Measurements from ENCODE around the gene TXNDC12. TPM values are rescaled to one million over a fixed set of nuclear protein-coding genes. Genes with fewer than 3 reads are reported as not detected.

Gene TXNDC12
- total RNA-seq, 5 donors from 2014 or later (not counting 1 experiment from before 2014, with no cell fraction given), result 26.1 to 44.8 (median 40.3) TPM

DNA sequence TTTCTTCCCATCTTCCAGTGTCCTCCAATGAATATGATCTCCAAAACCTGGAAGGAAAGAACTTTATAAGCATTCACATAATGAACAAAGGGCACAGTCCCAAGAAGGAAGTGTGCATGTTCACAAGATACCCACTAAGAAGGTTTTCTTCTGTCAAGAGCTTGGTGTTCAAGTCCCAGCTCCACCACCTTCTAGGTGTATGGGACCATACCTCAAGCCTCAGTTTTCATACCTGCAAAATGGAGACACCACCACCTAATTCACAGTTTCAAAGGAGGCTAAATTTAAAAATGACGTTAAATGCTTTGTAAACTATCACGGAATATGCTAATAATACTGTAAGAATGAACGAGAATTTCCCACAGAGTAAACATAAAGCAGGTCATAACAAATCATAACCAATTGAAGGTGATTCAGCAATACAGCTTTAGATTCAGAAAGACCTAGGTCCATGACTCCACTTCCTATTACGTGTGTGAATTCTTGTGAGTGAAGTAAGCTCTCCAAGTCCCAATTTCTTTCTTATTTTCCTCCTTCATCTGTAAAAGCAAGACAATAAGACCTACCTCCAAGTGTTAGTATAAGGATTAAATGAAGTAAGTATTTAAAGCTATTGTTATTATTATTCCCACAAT is 13.3 kb downstream of the TXNDC12 start:
- WGBS (ENCODE audit: insufficient coverage), result no CpG with 5 or more reads among the region's 4 CpGs
- ATAC-seq (replicated peaks in 1 of 4) (no peak), DNase-seq (no peak)
- ChIA-PET CTCF (interaction anchor here in 1 of 2 donors (0.6 kb wide), 2 partner anchors 28 to 1918 kb away, joined by 3 to 4 read pairs; no protein-coding TSS in a partner anchor), POLR2A (interaction anchor here in 1 of 2 donors (0.6 kb wide), 1 partner anchor 1795 kb away, joined by 3 read pairs; no protein-coding TSS in a partner anchor)
- H3K4me3 Mint-ChIP-seq, result no peak overlapping the region
- no peak overlapping the region for H3K4me3 ChIP-seq (ENCODE audit: control insufficient read depth in 1 of 2, extremely low read depth in 1 of 2, low read length in 1 of 2)
- peaks cover 0 to 32% of the 10 kb centered on the region in 2 donors for H3K36me3 ChIP-seq (ENCODE audit: control insufficient read depth in 2 of 2, extremely low read depth in 1 of 2, insufficient read depth in 1 of 2, low read length in 1 of 2)
- no peaks in the 10 kb centered on the region for H3K4me1 ChIP-seq (ENCODE audit: control insufficient read depth in 1 of 2, extremely low read depth in 1 of 2, insufficient read depth in 2 of 2, low read length in 2 of 2)
- H3K9me3 Mint-ChIP-seq, result no peaks in the 10 kb centered on the region
- peaks cover 36% of the 10 kb centered on the region for H3K36me3 Mint-ChIP-seq
- H3K4me1 Mint-ChIP-seq, result peaks cover 14 to 26% (median 20%) of the 10 kb centered on the region in 3 donors
- no peaks in the 10 kb centered on the region for H3K9me3 ChIP-seq
- H3K27me3 Mint-ChIP-seq, result no peaks in the 10 kb centered on the region
- H3K27ac Mint-ChIP-seq, result no peak overlapping the region
- H3K27me3 ChIP-seq (replicated peaks in 1 of 2; ENCODE audit: control insufficient read depth in 2 of 2, extremely low read depth in 1 of 2, insufficient read depth in 2 of 2, low read length in 1 of 2), result no peaks in the 10 kb centered on the region
- H3K27ac ChIP-seq (ENCODE audit: low read length), result no peak overlapping the region

DNA sequence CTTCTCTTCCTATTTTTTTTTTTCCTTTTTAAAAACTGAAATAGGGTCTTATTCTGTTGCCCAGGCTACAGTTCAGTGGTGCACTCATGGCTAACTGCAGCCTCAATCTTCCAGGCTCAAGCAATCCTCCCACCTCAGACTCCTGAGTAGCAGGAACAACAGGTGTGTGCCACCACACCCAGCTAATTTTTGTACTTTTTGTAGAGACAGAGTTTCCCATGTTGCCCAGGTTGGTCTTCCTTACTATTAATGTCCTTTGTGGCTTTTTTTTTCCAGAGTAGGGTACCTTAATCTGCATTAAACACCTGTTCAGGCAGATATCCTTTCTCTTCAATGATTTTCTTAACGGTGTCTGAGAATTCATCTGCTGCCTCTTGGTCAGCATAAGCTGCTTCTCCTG is 17.1 kb downstream of the TXNDC12 start:
- ATAC-seq (replicated peaks in 1 of 4) (no peak), DNase-seq (no peak)
- Histone ChIP-seq H3K4me3 (ENCODE audit: control insufficient read depth in 1 of 2, extremely low read depth in 1 of 2, low read length in 1 of 2) (no peak overlapping the region), H3K4me1 (ENCODE audit: control insufficient read depth in 1 of 2, extremely low read depth in 1 of 2, insufficient read depth in 2 of 2, low read length in 2 of 2) (peaks cover 5 to 7% of the 10 kb centered on the region in 2 experiments), H3K27ac (ENCODE audit: low read length) (no peak overlapping the region), H3K36me3 (ENCODE audit: control insufficient read depth in 2 of 2, extremely low read depth in 1 of 2, insufficient read depth in 1 of 2, low read length in 1 of 2) (peaks cover 0 to 32% of the 10 kb centered on the region in 2 donors), H3K9me3 (no peaks in the 10 kb centered on the region), H3K27me3 (replicated peaks in 1 of 2; ENCODE audit: control insufficient read depth in 2 of 2, extremely low read depth in 1 of 2, insufficient read depth in 2 of 2, low read length in 1 of 2) (no peaks in the 10 kb centered on the region)
- Mint-ChIP-seq H3K9me3 (no peaks in the 10 kb centered on the region), H3K27ac (no peak overlapping the region), H3K36me3 (peaks cover 18% of the 10 kb centered on the region), H3K4me3 (no peak overlapping the region), H3K4me1 (peaks cover 7 to 10% (median 7%) of the 10 kb centered on the region in 3 donors), H3K27me3 (no peaks in the 10 kb centered on the region)
- ChIA-PET POLR2A (interaction anchor here in 1 of 2 donors (0.6 kb wide), 1 partner anchor 596 kb away, joined by 5 read pairs; no protein-coding TSS in a partner anchor), CTCF (no interaction called here)
- WGBS (ENCODE audit: insufficient coverage), result no CpG with 5 or more reads among the region's 1 CpG

DNA sequence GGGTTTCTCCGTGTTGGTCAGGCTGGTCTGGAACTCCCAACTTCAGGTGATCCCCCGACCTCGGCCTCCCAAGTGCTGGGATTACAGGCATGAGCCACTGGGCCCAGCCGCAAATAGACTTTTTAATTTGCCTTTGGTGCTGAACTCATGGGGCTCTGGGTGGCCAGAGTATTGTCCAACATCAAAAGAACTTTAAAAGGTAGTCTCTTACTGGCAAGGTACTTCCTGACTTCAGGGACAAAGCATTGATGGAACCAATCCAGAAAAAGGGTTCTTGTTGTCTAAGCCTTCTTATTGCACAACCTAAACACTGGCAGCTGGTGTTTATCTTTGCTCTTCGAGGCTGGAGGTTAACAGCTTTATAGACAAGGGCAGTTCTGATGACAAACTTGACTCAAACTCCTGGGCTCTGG is 17.6 kb downstream of the TXNDC12 start:
- H3K36me3 ChIP-seq (ENCODE audit: control insufficient read depth in 2 of 2, extremely low read depth in 1 of 2, insufficient read depth in 1 of 2, low read length in 1 of 2), result peaks cover 0 to 32% of the 10 kb centered on the region in 2 donors
- ChIA-PET CTCF (no interaction called here), POLR2A (no interaction called here)
- no peak overlapping the region for H3K4me3 Mint-ChIP-seq
- no peak overlapping the region for H3K4me3 ChIP-seq (ENCODE audit: control insufficient read depth in 1 of 2, extremely low read depth in 1 of 2, low read length in 1 of 2)
- H3K36me3 Mint-ChIP-seq, result peaks cover 18% of the 10 kb centered on the region
- no peaks in the 10 kb centered on the region for H3K9me3 ChIP-seq
- no peaks in the 10 kb centered on the region for H3K27me3 Mint-ChIP-seq
- peaks cover 10 to 12% of the 10 kb centered on the region in 2 experiments for H3K4me1 ChIP-seq (ENCODE audit: control insufficient read depth in 1 of 2, extremely low read depth in 1 of 2, insufficient read depth in 2 of 2, low read length in 2 of 2)
- no peaks in the 10 kb centered on the region for H3K27me3 ChIP-seq (replicated peaks in 1 of 2; ENCODE audit: control insufficient read depth in 2 of 2, extremely low read depth in 1 of 2, insufficient read depth in 2 of 2, low read length in 1 of 2)
- H3K27ac ChIP-seq (ENCODE audit: low read length), result no peak overlapping the region
- no peak overlapping the region for H3K27ac Mint-ChIP-seq
- H3K4me1 Mint-ChIP-seq, result peaks cover 11 to 14% (median 11%) of the 10 kb centered on the region in 3 donors
- no peak for ATAC-seq (replicated peaks in 1 of 4)
- 100% methylated on average over 4 of the region's 5 CpGs for WGBS (ENCODE audit: insufficient coverage)
- no peak for DNase-seq
- no peaks in the 10 kb centered on the region for H3K9me3 Mint-ChIP-seq

DNA sequence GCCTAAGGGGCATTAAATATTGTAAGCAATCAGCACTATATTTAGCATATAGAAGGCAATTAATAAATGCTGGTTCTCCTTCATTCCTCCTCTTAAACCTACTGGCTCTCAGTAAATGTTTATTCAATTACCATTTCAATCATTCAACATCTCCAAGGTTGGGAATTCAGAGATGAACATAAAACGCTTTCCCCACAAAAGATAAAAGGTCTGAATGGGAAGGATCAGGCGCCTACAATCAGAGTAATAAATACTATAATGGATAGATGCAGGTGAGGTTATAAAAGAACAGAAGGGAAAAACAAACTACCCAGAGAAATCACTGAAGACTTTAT is 21.0 kb downstream of the TXNDC12 start:
- Histone ChIP-seq H3K36me3 (ENCODE audit: control insufficient read depth in 2 of 2, extremely low read depth in 1 of 2, insufficient read depth in 1 of 2, low read length in 1 of 2) (peaks cover 0 to 10% of the 10 kb centered on the region in 2 donors), H3K4me1 (ENCODE audit: control insufficient read depth in 1 of 2, extremely low read depth in 1 of 2, insufficient read depth in 2 of 2, low read length in 2 of 2) (peaks cover 12 to 30% of the 10 kb centered on the region in 2 experiments), H3K9me3 (no peaks in the 10 kb centered on the region), H3K4me3 (ENCODE audit: control insufficient read depth in 1 of 2, extremely low read depth in 1 of 2, low read length in 1 of 2) (peak overlapping the region in 1 of 2 donors; percentile 95), H3K27me3 (replicated peaks in 1 of 2; ENCODE audit: control insufficient read depth in 2 of 2, extremely low read depth in 1 of 2, insufficient read depth in 2 of 2, low read length in 1 of 2) (no peaks in the 10 kb centered on the region), H3K27ac (ENCODE audit: low read length) (peak overlapping the region; percentile 92)
- Mint-ChIP-seq H3K9me3 (no peaks in the 10 kb centered on the region), H3K36me3 (peaks cover 26% of the 10 kb centered on the region), H3K27me3 (no peaks in the 10 kb centered on the region), H3K4me1 (peaks cover 40 to 42% (median 42%) of the 10 kb centered on the region in 3 donors), H3K4me3 (peak overlapping the region; percentile 92 to 96 (median 93)), H3K27ac (peak overlapping the region; percentile 92 to 95)
- ChIA-PET CTCF (interaction anchor here in 1 of 2 donors (0.5 to 0.7 kb wide), 2 partner anchors 979 to 1700 kb away, joined by 3 read pairs; no protein-coding TSS in a partner anchor), POLR2A (no interaction called here)
- DNase-seq (no peak), ATAC-seq (replicated peaks in 1 of 4) (no peak)
- no CpG with 5 or more reads among the region's 2 CpGs for WGBS (ENCODE audit: insufficient coverage)

DNA sequence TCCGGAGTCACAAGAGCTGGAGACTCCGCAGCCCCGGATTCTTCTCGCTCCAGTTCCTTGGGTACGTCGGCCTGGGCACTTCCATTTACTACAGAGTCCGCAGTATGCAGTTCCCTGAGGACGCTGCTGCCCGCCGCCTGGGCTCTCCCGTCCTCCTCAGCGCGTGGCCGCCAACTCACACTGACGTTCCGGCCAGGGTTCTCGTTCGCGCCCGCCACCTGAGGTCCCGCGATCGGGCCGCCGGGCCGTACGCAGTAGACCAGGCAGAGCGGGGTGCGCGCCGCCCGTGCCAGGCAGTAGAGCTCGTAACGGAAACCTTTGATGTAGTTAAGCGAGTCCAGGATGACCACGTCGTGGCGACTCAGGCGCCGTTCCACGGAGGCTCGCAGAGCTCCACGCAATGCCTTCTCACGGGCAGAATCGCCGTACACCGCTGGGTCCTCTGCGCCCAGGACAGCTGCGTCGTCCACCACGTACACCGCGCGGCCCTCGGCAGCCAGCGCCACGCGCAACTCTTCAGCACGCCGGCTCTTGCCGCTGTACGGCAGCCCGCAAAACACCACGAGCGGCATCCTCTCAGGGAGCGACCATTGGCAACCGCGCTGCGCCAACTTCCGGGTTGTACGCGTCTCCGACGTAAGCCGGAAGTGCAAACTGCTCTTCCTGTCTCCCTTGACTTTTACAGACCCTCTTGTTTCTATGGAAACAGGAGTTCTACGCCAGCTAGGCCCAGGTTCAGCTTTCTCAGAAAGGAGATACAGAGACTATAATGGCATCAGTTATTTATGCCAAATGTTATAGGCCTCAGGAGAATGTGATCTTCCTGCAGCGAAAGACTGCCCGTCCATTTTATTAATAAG is 21.6 kb downstream of the TXNDC12 start, which contains the start of gene KTI12:
KTI12 (minus strand) TSS at position 621 of the 860 bp plus-strand sequence; CDS start at position 572, 49 bp downstream.
- Histone ChIP-seq H3K27ac (ENCODE audit: low read length) (peak within 1 kb of the TSS; percentile 92), H3K27me3 (replicated peaks in 1 of 2; ENCODE audit: control insufficient read depth in 2 of 2, extremely low read depth in 1 of 2, insufficient read depth in 2 of 2, low read length in 1 of 2) (no peaks in the 10 kb centered on the region), H3K36me3 (ENCODE audit: control insufficient read depth in 2 of 2, extremely low read depth in 1 of 2, insufficient read depth in 1 of 2, low read length in 1 of 2) (peaks cover 0 to 9% of the 10 kb centered on the region in 2 donors), H3K4me1 (ENCODE audit: control insufficient read depth in 1 of 2, extremely low read depth in 1 of 2, insufficient read depth in 2 of 2, low read length in 2 of 2) (peaks cover 12 to 30% of the 10 kb centered on the region in 2 experiments), H3K9me3 (no peaks in the 10 kb centered on the region), H3K4me3 (ENCODE audit: control insufficient read depth in 1 of 2, extremely low read depth in 1 of 2, low read length in 1 of 2) (peak within 1 kb of the TSS; percentile 86 to 95)
- Mint-ChIP-seq H3K4me3 (peak within 1 kb of the TSS; percentile 92 to 96 (median 93)), H3K27me3 (no peaks in the 10 kb centered on the region), H3K27ac (peak within 1 kb of the TSS; percentile 92 to 95), H3K9me3 (no peaks in the 10 kb centered on the region), H3K36me3 (peaks cover 24% of the 10 kb centered on the region), H3K4me1 (peaks cover 40 to 42% (median 42%) of the 10 kb centered on the region in 3 donors)
- CTCF ChIA-PET, result interaction anchor here in 1 of 2 donors (0.5 to 1.2 kb wide), 4 partner anchors 9 to 1700 kb away, joined by 3 to 5 read pairs (median 3); no protein-coding TSS in a partner anchor
- ATAC-seq (replicated peaks in 1 of 4) (peak; percentile 93 to 97 (median 94)), DNase-seq (peak; percentile 71 to 95 (median 88))
- POLR2A ChIA-PET, result interaction anchor here (0.6 to 1.0 kb wide), 2 partner anchors 20 to 647 kb away, joined by 4 read pairs; no protein-coding TSS in a partner anchor
- WGBS (ENCODE audit: insufficient coverage), result under 1% methylated on average over 75 of the region's 78 CpGs

DNA sequence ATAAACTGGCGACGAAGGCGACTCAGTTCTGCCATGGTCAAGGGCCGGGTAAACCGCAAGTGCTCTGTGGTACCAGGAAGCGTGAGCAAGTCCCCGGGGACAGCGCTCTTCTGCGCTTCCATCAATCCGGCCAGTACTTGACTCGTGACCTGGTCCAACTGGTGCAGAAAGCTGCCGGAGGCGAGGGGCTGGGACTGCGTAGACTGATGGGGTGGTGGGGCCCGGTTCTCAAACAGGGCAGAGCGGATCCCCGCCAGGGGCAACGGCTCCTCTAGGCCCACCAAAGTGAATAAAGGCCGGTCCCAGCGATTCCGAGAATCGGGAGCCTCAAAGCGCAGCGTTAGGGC is 22.2 kb downstream of the TXNDC12 start:
- WGBS (ENCODE audit: insufficient coverage), result 3% methylated on average over 24 of the region's 24 CpGs
- no peaks in the 10 kb centered on the region for H3K9me3 ChIP-seq
- ChIA-PET CTCF (interaction anchor here in 1 of 2 donors (1.2 kb wide), 1 partner anchor 669 kb away, joined by 3 read pairs; no protein-coding TSS in a partner anchor), POLR2A (interaction anchor here in 1 of 2 donors (1.0 kb wide), 1 partner anchor 21 kb away, joined by 4 read pairs; no protein-coding TSS in a partner anchor)
- no peaks in the 10 kb centered on the region for H3K27me3 ChIP-seq (replicated peaks in 1 of 2; ENCODE audit: control insufficient read depth in 2 of 2, extremely low read depth in 1 of 2, insufficient read depth in 2 of 2, low read length in 1 of 2)
- Mint-ChIP-seq H3K4me3 (peak overlapping the region; percentile 92 to 96 (median 93)), H3K36me3 (peaks cover 21% of the 10 kb centered on the region), H3K27ac (peak overlapping the region; percentile 92 to 95), H3K4me1 (peaks cover 40 to 42% (median 42%) of the 10 kb centered on the region in 3 donors), H3K27me3 (no peaks in the 10 kb centered on the region), H3K9me3 (no peaks in the 10 kb centered on the region)
- peaks cover 12 to 30% of the 10 kb centered on the region in 2 experiments for H3K4me1 ChIP-seq (ENCODE audit: control insufficient read depth in 1 of 2, extremely low read depth in 1 of 2, insufficient read depth in 2 of 2, low read length in 2 of 2)
- peaks cover 0 to 9% of the 10 kb centered on the region in 2 donors for H3K36me3 ChIP-seq (ENCODE audit: control insufficient read depth in 2 of 2, extremely low read depth in 1 of 2, insufficient read depth in 1 of 2, low read length in 1 of 2)
- peak overlapping the region; percentile 86 to 95 for H3K4me3 ChIP-seq (ENCODE audit: control insufficient read depth in 1 of 2, extremely low read depth in 1 of 2, low read length in 1 of 2)
- peak overlapping the region; percentile 92 for H3K27ac ChIP-seq (ENCODE audit: low read length)
- ATAC-seq (replicated peaks in 1 of 4), result peak in 1 of 4 experiments; percentile 7
- DNase-seq, result peak in 6 of 35 experiments; percentile 1 to 16 (median 4)

Measured in T-cell (primary cell).